MV-4-11 (cell line): ENCODE data around the gene ATP5PF.
"Not testable (repeated sequence)": the region's sequence is repeated elsewhere in the genome, so short reads cannot be mapped to it uniquely, and the experiment has no call there.

ENCODE experiments used
- DNase-seq: peaks from one replicate; lab custom pipeline; 2025; lab: John Stamatoyannopoulos, UW

ATP5PF gene

GRCh38 chr21:25734904-25735645, at the start of gene ATP5PF, which contains the start of gene GABPA:
Gene ATP5PF, minus strand, starts transcription at chr21:25734904. Its CDS starts 5,110 bp downstream, at chr21:25729794.
Gene GABPA, plus strand, starts transcription at chr21:25734972. Its CDS starts 6,627 bp downstream, at chr21:25741599.
- DNase-seq = peak; percentile 98

GRCh38 chr21:25778126-25778875, 43.6 kb upstream of the ATP5PF start:
- not testable (repeated sequence) for DNase-seq

- no peak for DNase-seq
Observed at GRCh38 chr21:25776440-25776839, 41.7 kb upstream of the ATP5PF start.

GRCh38 chr21:25772686-25773085, 38.0 kb upstream of the ATP5PF start:
- DNase-seq = peak; percentile 75

- no peak for DNase-seq
Observed at GRCh38 chr21:25767921-25768320, 33.2 kb upstream of the ATP5PF start.

GRCh38 chr21:25764065-25764464, 29.4 kb upstream of the ATP5PF start:
- no peak for DNase-seq

GRCh38 chr21:25760677-25761076, 26.0 kb upstream of the ATP5PF start:
- DNase-seq = no peak

- no peak for DNase-seq
Observed at GRCh38 chr21:25760061-25760460, 25.4 kb upstream of the ATP5PF start.

GRCh38 chr21:25759573-25759972, 24.9 kb upstream of the ATP5PF start:
- DNase-seq = no peak

GRCh38 chr21:25757531-25757930, 22.8 kb upstream of the ATP5PF start:
- DNase-seq = no peak

GRCh38 chr21:25756190-25756932, 21.7 kb upstream of the ATP5PF start:
- no peak for DNase-seq

GRCh38 chr21:25752416-25752815, 17.7 kb upstream of the ATP5PF start:
- no peak for DNase-seq

- peak; percentile 77 for DNase-seq
Observed at GRCh38 chr21:25750085-25750484, 15.4 kb upstream of the ATP5PF start.

- DNase-seq = no peak
Observed at GRCh38 chr21:25744854-25745253, 10.2 kb upstream of the ATP5PF start.

GRCh38 chr21:25742900-25743299, 8.2 kb upstream of the ATP5PF start:
- DNase-seq = no peak

GRCh38 chr21:25737421-25737820, 2.7 kb upstream of the ATP5PF start:
- no peak for DNase-seq

- peak; percentile 55 for DNase-seq
Observed at GRCh38 chr21:25735646-25736597, 1.2 kb upstream of the ATP5PF start.

GRCh38 chr21:25734654-25734903, 125 bp downstream of the ATP5PF start:
- no peak for DNase-seq

- DNase-seq = no peak
Observed at GRCh38 chr21:25733859-25734653, 648 bp downstream of the ATP5PF start.

- no peak for DNase-seq
Observed at GRCh38 chr21:25732091-25732760, 2.5 kb downstream of the ATP5PF start.
